ENCODE measurements around the gene PLPPR1. TPM values are rescaled to one million over a fixed set of nuclear protein-coding genes. Genes with fewer than 3 reads are reported as not detected.

PLPPR1 gene
- total RNA-seq, 1 experiment from 2014 or later, result 0.15 TPM

GRCh38 chr9:101341958-101342357 is 313.4 kb downstream of the PLPPR1 start:
- DNase-seq (ENCODE audit: low spot score), result no peak

DNA sequence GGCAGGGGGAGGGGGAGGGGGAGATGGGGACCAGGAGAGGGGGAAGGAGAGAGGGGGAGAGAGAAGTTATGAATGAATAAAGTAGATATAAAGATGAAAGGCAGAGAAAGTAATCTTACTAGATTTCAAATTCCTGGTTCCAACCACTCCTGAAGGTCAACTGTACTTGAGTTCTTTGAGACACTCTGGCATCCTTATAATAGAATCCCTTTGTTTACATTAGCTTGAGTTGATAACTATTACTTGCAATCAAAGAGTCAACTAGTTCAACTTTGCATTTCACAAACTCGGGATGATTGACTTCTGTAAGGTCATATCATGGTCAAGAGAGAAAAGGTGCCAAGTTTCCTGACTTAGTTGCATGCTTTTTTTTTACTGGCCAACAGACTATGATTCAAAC is 314.1 kb downstream of the PLPPR1 start:
- DNase-seq (ENCODE audit: low spot score), result no peak

- no peak for DNase-seq (ENCODE audit: low spot score)
These were observed 321.8 kb downstream of the PLPPR1 start for GRCh38 chr9:101350285-101350684.

DNA sequence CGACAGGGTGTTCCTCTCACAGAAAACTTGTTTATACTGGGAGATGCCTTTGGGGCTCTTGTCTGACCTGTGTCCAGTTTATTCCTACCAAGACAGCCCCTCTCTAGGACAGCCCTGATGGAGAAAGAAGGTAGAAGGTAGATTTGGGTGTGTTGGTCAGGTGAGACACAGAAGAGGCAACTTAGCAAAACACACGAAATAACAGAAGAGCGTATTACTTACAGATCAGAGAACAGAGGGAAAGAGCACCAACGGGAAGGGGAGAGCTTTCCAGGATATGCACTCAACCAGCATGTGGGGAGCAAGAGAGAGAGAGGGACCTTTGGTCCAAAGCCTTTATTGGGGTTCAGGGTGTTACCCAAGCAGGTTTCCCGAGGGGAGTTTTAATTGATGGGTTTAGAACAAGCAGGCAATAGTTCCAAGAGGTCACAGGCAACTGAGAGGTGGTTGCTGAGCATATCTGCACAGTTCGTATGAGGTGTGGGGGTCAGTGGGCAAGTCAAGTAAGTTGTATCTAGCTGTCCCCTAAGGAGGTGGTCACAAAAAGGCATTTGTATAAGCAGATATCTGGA is 324.5 kb downstream of the PLPPR1 start:
- no peak for DNase-seq (ENCODE audit: low spot score)

- no peak for DNase-seq (ENCODE audit: low spot score)
These were observed 325.2 kb downstream of the PLPPR1 start for GRCh38 chr9:101353683-101354082.

DNA sequence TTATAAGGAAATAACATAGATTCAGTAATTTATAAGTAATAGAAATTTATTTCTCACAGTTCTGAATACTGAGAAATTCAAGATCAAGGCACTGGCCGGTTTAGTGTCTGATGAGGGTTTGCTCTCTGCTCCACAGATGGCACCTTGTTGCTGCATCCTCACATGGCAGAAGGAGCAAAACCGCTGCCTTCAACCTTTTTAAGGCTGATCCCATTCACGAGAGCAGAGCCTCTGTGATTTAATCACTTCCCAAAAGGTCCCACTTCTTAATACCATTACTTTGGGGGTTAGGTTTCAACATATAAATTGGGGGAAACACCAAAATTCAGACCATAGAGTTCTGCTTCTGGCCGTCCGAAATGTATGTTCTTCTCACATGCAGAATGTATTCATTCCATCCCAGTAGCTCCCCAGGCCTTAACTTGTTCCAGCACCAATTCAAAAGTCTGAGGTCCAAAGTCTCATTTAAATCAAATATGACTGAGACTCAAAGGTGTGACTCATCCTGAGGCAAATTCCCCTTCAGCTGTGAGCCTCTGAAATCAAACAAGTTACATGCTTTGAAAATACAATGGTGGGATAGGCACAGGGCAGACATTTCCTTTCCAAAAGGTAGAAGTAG is 325.7 kb downstream of the PLPPR1 start:
- DNase-seq (ENCODE audit: low spot score), result peak; percentile 61

DNA sequence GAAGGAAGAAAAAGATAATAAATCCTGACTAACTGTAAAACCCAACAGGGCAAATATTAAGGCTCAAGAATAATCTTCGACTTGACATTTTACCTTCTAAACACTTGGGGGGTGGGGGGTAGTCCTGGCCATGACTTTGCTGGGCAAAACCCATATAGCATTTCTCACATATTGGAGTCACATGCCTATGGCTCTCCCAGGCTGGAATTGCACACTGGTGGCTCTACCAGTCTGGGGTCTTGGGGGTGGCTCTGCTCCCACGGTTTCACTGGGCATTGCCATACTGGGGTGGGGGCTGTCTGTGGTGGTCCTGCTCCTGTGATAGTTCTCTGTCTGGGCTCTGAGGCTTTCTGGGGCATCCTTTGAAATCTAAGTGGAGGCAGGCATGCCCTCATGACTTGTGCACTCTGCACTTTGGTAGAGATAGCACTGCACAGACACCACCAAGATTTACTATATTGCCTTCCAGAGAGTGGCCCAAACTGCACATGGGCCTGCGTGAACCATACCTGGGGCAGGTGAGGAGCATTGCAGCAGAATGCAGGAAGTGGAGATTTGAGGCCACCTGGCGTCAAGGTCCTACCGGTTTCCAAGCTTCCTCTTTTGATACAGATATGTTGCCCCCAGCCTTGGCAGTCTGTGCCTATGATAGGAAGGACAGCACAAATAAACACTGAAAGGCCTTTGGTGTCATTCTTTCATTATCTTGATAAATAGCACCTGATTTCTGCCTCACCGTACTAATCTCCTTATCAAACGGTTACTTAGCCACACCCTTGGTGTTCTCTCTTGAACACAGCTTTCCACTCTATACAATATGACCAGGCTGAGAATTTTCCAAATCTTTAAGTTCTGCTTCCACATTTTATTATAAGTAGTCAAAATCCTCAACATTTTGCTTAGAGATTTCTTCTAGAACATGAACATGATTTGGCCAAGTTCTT is 326.5 kb downstream of the PLPPR1 start:
- no peak for DNase-seq (ENCODE audit: low spot score)

DNA sequence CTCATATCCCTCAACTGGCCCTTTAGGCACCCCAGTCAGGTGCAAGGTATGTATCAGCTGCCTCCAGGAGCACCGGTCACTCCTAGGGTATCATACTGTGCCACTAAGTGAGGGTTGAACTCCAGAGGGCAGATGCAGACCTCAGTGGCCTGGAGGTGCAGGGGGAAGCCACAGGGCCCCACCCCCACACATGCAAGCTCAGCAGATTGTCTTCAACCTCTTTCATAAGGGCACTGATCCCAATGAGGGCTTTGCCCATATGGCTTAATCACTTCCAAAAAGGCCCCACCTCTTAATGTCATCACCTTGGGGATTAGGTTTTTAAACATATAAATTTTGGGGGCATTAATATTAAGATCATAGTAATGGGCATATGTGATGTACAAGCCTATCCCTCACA is 328.1 kb downstream of the PLPPR1 start:
- DNase-seq (ENCODE audit: low spot score), result no peak

DNA sequence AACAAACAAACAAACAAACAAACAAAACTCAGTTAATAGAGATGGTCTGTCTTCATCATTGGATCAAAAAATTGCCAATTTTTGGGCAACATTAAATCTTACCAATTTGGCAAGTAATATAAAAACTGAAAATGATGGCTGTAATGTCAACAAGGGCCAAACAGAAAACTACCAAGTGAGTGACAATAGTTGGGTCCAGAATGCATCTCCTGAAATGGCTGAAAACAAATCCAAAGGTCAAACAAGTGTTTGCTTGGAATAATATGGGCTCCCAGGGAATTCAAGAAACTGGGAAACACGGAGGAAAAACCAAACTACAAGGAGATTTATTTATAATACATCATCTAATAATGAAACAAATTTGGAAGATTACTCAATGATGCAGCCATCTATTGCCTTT is 331.2 kb downstream of the PLPPR1 start:
- DNase-seq (ENCODE audit: low spot score), result no peak

DNA sequence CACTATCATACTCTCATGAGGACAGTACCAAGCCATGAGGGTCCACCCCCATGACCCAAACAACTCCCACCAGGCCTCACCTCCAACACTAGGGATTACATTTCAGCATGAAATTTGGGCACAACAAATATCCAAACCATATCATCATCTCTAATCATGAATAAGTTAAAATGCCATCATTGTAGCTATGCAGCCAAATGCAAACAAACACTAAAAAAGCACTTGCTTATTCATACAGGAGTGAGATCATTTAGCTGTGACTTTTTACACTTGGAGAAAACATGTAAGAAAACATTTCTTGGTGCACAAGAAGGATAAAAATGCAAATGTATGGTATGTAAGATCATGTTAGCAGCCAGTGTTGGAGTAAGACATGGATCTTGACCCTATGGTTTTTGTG is 332.1 kb downstream of the PLPPR1 start:
- no peak for DNase-seq (ENCODE audit: low spot score)

GRCh38 chr9:101362450-101362849 is 333.9 kb downstream of the PLPPR1 start:
- no peak for DNase-seq (ENCODE audit: low spot score)

DNA sequence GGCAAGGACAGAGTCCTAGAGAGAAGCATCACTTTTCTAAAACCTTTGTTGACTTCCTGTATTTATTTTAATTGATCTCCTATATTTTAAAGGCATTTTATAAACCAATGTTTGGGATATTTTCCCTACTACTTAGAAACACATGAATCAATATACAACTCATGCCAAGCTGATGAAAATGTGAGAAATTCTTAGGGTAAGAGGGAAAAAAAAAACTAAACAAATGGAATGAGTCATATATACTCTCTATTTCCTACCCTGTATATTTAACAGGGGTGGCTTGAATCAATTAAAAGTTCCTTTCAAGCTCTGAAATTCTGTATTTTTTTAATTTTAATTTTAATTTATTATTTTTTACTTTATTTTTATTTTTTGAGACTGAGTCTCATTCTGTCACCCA is 336.7 kb downstream of the PLPPR1 start:
- no peak for DNase-seq (ENCODE audit: low spot score)

DNA sequence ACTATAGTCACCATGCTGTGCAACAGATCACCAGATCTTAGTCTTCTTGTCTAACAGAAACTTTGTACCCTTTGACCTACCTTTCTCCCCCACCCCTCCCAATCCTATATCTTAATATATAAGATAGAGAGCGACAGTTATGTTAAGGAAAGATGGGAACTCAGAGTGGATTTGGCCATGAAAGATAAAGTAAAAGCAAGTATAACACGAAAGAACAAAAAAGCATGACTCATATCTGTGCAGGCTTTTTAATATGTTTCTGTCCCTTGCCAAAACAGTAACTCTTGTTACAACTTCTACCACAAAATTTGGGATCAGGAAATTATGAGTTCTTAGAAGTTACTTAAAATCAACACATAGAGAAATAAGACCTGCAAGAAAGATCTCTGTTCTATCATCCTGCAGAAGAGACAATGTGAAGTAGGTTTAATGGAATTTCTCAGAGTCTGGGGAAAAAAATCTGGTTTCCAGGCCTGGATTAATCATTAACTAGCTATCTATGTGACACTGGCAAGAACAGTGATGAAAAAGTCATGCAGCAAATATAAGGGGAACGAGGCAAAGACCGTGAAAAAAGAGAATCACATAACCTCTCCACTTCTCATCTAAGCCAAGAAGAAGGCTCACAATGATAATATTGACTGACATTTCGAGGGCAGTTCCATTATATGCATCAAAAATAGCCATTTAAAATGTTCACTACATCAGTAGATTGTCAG is 337.7 kb downstream of the PLPPR1 start:
- DNase-seq (ENCODE audit: low spot score), result peak; percentile 53

DNA sequence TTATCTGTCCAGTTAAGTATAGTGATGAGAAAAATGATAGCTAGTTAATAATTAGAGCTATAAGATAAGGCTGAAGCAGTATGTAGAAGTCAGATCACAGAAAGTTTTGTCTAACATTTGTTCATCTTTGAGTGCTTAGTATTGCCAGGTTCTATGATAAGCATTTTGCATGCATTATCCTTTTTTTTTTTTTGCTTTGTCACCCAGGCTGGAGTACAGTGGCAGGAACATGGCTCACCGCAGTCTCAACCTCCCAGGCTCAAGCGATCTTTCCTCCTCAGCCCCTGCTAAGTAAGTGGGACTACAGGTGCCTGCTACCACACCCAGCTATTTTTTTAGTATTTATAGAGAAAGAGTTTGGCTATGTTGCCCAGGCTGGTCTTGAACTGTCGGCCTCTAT is 338.8 kb downstream of the PLPPR1 start:
- DNase-seq (ENCODE audit: low spot score), result no peak

DNA sequence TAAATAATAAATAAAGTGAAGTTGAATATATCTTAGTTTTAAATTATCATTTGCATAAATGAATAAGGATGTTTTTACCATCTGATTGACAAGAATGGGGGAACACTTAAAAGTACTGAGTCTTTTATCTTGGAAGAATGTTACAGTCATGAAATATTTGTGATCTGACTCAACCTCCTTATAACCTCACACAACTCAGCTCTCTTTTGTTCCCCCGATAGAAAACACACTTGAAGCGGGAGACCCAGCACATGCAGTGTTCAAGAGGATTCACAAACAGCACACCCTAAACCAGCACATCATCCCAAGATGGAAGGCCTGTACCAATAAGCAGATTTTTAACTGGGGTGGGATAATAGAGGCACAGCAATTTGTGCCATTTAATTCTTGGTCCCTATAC is 340.8 kb downstream of the PLPPR1 start:
- DNase-seq (ENCODE audit: low spot score), result no peak

GRCh38 chr9:101369884-101370531 is 341.5 kb downstream of the PLPPR1 start:
- no peak for DNase-seq (ENCODE audit: low spot score)

GRCh38 chr9:101371813-101372212 is 343.3 kb downstream of the PLPPR1 start:
- DNase-seq (ENCODE audit: low spot score), result no peak

GRCh38 chr9:101372327-101373118 is 344.0 kb downstream of the PLPPR1 start:
- no peak for DNase-seq (ENCODE audit: low spot score)

Measured in HT-29 (cell line).